GM19099 (cell line): ENCODE results near the gene RECQL5.

ENCODE experiments used
- POLR2A ChIP-seq: IDR thresholded peaks from 3 replicates; pipeline ENCODE4 v1.6.1; 2011; ENCODE audit warnings: low read depth; ENCODE audit not compliant: insufficient read length; ENCODE audit errors: extremely low read depth

The RECQL5 gene

DNA sequence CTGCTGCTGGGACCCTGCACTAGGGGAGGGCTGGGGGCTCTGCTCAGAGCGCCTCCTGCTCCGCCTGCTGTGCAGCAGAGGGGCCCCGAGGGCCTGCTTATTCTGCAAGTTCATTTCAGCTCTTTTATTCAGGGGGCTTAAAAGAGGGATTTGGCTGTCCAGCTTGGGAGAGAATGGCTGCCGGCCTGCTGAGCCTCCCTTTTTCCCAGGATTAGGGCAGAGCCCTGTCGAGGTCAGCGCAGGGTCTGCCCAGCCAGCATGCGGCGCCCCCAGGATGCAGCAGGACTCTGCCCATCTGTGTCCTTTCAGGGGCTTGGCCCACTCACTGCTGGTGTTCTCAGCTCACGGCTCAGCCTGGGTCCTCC, 32.6 kb downstream of the RECQL5 start:
- TF ChIP-seq POLR2A = no peak

DNA sequence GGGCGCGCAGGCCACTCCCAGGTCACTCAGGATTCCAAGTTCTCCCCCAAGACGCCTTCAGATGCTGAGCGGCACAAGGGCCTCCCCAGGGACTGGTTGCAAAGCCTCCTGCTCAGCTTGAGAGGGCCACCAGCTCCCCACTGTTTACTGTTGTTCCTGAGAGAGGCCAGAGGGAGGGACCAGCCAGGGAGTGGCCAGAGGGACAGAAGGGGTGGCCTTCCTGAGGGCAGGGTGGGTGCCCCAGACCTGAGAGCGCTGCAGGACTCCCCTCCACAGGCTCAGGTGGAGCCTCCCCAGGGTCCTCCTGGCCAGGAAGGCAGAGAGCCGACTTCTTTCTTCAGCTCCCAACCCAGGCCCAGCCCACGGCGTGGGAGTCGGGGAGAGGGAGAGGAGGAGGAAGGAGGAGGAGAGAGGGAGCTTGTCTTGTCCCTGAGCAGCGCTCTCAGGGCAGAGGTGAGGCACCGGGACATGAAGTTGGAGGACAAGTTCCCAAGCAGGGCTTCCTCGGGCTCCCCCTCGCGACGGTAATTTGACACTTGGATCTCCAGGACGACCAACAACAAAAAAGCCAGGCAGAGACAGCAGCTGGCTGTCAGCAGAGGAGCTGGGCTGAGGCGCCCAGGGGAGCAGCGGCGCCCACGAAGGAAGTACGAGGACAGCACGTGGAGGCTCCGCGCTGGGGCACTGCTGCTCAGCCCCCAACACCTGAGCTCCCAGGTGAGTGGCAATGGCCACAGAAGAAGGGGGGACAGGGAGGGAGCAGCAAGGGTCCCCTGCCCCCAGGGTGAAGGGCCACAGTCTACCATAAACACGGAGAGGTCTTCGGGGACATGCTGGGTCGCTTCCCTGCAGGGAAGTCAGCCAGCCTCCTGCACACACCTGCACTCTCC, 33.2 kb downstream of the RECQL5 start:
- TF ChIP-seq POLR2A = no peak

DNA sequence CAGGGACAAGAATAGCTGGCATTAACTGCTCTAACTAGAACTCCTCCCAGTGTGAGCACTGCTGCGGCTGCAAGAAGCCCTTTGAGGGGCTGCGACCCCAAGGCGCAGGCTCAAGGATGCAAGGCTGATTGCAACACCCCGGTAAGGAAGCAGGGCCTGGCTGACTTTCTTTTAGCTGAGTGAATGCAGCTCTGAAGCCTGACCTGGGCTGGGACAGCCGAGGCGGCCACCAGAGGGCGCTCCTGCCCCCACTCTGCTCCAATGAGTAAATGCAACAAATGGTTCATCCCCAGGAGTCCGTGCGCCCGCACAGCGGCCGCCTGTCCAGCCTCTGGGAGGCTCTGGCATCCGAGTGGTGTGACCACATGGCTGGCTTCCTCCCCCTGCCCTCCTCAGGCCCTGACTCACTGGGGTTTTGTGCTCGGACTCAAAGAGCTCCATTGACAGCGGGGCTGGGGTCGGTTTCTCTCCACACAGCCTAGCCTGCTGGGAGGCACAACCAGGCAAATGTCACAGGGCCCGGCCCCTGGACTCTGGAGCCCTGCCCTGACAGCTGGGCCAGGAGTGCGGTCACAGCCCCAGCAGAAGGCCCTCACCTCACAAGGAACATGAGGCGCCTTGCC, 34.0 kb downstream of the RECQL5 start, which contains the start of gene SMIM5:
SMIM5 (plus strand) TSS at position 572 of the 623 bp plus-strand sequence. CDS start 6,768 bp downstream, outside the sequence.
- TF ChIP-seq POLR2A = no peak

DNA sequence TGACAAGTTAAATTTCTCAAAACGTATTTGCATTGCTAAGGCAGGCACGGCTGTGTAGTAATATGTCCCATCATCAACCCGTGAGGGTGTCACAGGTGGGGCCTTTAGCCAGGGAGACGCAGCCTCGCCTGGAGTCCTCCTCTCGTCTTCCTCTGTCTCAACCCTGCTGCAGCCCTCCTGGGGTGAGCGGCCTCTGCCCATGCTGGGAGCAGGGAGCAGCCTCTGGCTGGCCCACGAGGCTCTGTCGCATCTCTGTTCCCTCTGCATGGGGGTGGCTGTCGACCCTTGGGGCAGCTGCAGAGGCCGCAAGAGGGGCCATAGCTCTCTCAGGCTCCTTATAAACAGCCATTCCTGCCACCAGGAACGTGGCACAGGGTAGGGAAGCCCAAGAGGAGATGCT, 34.5 kb downstream of the RECQL5 start:
- TF ChIP-seq POLR2A = no peak

DNA sequence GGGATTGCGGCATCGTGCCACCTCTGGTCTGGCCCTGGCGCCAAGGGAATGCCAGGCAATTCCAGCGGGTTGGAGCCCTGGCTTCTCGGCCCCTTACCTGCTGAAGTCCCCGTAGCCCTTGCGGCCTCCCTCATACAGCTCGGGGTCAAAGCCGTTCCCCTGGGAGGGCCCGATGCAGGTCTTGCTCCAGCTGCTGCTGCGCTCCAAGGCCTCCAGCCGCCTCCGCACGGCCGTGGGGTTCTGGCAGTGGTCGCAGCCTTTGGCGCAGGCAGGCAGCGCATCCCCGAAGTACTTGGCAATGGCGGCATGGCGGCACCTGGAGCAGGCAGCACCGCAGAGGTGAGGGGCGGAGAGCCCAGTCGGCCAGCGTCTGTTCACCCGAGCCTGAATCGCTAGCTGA, 35.6 kb downstream of the RECQL5 start:
- TF ChIP-seq POLR2A = no peak

DNA sequence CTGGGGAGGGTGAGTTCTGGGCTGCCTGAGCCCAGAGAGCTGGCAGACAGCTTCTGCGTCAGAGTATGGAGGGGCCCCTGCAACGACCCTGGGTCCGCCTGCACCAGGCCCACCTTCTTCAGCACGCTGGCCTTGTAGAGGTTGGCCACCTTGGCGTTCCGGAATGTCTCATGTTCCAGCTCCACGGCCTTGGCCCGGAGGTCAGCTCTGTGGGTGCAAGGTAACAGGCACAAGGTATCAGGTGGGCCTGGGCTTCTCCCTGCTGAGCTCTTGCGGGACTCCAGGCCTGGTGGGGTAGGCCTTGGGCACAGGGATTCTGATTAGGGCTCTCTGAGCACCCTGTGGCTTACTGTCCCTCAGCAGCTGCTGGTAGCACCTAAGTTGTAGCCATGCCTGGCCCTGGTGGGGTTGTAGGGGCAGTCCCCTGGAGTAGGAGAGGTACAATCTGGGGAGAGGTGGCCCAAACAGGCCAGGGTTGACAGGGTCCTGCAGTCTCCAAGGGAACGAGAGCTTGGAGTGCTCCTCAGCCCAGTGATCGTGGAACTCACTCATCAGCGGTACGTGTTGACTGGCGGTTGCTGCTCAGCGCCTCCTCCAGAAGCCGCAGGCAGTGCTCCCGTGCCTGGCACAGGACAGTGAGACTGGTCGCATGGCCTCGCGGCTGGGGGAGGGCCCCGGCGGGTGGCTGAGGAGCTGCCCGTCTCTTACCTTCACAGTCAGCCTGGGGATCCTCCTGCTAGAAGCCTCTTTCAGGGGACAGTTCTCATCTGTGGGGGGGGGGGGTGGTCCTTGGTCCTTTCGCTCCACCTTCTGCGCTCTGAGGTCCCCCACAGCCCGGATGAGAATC, 36.7 kb downstream of the RECQL5 start:
- no peak for TF ChIP-seq POLR2A

DNA sequence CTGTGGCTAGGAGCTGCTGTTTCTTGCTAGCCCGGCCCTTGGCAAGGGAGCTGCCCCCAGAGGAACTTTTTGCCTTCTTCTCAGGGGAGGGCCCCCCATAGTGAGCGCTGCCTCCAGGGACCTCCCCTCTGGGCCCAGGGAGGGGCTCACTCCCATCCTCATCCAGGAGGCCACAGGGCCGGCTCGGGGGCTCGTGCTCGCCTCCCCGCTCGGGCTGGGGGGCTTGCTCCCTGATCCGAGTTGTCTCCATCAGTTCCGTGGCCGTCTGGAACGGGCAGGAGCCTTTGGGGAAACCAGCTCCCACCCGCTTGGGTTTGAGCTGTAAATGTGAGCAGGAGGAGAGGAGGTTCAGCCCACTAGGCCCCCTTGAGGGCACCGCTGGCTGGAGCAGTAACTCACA, 37.8 kb downstream of the RECQL5 start:
- no peak for TF ChIP-seq POLR2A

DNA sequence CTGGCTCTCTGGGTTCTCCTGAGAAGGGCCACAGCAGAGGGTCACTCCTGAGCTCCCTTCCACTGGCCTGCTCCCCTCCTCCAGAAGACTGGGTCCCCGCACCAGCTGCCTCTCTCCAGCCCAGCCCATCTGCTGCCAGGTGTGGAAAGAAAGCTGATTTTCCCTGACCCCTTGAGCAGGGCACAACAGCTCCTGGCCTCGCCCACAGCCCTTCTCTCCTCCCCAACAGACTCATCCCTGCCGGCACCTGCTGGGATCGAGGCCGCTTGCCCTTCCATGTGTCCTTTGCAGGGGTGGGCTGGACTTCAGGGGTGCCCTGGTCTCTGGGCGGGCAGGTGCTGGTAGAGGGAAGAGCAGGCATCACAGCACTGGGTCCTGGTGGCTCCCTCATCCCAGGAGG, 38.5 kb downstream of the RECQL5 start:
- no peak for TF ChIP-seq POLR2A

DNA sequence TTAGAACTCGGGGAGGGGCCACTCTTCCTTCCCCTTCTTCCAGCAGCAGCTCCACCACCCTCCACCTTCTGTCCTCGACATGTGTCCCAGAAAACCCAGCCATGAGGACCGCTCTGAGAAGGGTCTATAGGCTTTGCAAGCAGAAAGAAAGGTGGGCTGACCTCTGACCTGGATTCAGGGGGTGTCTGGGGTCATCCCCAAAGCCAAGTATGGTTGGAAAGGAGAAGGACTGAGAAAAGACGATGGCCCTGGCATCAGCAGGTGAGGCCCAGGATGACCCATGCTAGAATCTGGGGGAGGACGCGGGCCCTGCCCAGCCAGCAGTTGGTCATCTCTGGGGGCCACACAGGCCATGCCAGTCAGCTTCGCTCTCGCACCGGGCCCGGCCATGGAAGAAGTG, 39.9 kb downstream of the RECQL5 start:
- TF ChIP-seq POLR2A = no peak

DNA sequence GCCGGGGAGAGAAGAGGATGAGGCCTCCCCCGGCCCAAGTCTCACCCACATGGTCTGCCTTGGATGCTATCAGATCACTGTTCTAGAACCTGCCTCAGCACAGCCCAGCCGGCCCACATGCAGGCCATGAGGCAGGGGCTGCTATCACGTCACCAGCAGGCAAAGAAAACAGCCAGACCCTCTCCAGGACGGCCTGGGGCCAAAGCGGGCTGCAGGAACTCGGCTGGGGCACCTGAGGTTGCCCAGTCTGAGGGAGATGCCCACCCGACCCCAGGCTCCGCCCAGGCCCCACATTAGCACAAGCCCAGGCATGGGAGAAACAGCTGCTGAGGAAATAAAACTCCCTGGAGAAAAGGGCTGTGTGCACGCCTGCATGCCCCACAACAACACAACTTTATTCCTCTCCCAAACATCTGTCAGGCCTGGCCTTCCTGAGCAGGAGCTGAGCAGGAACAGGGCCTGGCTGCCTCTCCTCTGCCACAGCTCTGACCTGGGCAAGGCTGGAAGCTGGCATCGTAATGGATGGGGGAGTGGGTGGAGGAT, 40.4 kb downstream of the RECQL5 start:
- no peak for TF ChIP-seq POLR2A

DNA sequence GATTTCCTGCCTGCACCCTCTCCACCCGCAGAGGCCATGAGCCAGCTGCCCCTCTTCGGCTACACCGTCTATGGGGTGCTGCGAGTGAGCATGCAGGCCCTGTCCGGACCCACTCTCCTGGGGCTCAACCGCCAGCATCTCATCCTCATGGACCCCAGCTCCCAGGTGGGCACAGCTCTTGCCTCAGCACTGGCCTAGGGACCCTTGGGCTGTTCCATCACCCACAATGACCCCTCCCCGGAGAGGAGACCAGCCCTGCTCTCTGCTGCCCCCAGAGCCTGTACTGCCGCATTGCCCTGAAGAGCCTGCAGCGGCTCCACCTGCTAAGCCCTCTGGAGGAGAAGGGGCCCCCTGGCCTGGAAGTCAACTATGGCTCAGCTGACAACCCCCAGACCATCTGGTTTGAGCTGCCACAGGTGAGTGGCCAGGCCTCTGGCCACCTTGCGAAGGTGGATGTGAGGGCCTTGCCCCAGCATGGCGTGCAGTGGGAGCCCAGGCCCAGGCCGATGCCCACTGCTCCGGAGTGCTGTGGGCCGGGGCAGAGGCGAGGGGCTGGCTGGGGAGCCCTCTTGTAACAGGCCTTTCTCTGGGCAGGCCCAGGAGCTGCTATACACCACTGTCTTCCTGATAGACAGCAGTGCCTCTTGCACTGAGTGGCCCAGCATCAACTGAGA, 41.0 kb downstream of the RECQL5 start:
- TF ChIP-seq POLR2A = no peak

DNA sequence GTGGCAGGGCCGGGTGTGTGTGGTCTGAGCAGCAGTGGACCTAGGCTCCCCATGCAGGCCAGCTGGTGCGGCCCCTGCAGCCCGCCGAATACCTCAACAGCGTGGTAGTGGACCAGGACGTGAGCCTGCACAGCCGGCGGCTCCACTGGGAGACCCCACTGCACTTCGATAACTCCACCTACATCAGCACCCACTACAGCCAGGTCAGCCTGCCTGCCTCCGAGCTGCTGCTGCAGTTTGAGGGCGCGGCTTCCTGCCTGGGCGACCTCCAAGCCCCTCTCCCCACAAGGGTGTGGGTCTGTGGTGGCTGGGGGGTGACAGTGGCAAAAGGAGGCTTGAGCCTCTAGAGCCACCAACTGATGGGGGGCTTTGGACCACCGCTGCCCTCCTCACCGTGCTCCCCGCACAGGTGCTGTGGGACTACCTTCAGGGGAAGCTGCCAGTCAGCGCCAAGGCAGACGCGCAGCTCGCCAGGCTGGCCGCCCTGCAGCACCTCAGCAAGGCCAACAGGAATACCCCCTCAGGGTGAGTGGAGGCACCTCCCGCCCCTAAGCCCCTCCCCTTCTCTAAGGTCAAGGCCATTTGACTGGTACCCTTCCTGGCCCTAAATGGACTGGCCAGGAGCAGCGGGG, 42.1 kb downstream of the RECQL5 start:
- no peak for TF ChIP-seq POLR2A

DNA sequence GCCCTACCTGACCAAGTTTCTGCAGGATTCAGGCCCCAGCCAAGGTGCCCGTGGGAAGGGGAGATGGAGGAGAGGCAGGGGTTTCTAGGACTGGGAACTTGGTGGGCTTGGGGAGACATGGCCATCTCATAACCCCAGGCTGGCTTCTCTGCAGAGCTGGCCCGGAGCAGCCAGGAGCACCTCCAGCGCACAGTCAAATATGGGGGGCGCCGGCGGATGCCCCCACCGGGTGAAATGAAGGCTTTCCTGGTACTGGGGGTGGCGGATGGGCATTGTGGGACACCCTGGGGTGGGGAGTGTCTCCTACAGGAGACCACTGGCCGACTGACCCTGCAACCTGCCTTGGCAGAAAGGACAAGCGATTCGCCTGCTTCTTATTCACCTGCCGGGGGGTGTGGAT, 42.9 kb downstream of the RECQL5 start:
- no peak for TF ChIP-seq POLR2A

DNA sequence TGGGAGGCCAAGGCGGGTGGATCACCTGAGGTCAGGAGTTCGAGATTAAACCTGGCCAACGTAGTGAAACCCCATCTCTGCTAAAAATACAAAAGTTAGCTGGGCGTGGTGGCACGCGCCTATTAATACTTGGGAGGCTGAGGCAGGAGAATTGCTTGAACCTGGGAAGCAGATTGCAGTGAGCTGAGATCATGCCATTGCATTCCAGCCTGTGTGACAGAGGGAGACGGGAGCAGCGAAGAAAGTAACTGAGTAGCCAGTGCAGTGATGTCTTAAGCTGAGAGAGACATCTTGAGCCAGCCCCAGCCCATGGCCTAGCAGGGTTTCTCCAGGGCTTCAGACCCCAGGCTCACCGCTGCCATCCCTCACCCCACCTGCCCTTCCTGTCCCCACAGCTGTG, 43.6 kb downstream of the RECQL5 start:
- TF ChIP-seq POLR2A = no peak
